T47D (cell line): Measurements from ENCODE around the gene CCSER1.

Source experiments
- DNase-seq, 2 experiments: peaks; one replicate each; pipeline versions ENCODE4 v3.0.0 to v3.0.0-alpha.2; 2011 to 2012; ENCODE audit warnings: low read depth in 1 of 2, low spot score in 1 of 2
- JUND ChIP-seq: IDR thresholded peaks from 2 replicates; pipeline ENCODE4 v1.6.1; 2012; ENCODE audit warnings: low read depth
- in situ Hi-C: cut with HindIII; loops from 2 replicates; pipeline ENCODE4 v1.10.0; 2016; ENCODE audit warnings: low sequenced_read_pairs, low pct_unique_long_range_greater_than_20kb

The CCSER1 gene

DNA sequence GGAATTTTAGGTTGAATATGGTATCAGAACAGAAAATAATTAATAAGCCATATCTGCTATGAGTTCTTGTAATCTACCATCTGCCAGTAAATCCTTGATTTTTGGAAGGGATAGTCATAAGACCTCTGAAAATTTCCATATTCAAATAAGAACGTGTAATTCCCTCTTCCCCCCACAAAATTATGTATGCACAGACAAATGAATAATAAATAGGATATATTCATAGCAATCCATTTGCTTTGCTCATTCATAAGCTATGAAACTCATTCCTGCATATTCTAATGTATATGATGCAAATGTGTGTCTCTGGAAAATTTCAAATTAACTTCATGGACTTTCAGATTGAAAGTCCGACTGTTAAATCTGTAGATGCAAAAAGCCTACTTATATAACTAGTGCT, 1343.5 kb downstream of the CCSER1 start:
- in situ Hi-C loops, result no loop called here
- DNase-seq, result no peak
- no peak for TF ChIP-seq JUND

DNA sequence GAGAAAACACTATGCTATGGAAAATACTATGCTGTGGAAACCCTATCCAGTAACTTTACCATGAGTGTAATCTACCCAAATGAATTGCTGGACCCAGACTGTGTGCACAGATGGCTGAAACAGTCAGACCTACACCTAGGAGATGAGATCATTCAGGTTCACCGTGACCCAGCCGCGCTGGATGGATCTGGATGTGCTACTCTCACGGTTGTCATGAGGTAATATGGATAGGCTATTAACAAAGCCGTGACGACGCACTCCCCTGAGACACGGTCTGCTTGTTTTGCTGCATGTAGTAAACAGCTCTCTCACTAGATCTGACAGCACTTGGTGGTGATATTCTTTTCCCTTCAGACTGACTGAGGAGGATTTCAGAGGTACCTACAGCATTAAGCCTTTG, 1344.1 kb downstream of the CCSER1 start:
- DNase-seq, result peak in 1 of 2 experiments; percentile 53
- no peak for TF ChIP-seq JUND
- in situ Hi-C loops, result no loop called here

DNA sequence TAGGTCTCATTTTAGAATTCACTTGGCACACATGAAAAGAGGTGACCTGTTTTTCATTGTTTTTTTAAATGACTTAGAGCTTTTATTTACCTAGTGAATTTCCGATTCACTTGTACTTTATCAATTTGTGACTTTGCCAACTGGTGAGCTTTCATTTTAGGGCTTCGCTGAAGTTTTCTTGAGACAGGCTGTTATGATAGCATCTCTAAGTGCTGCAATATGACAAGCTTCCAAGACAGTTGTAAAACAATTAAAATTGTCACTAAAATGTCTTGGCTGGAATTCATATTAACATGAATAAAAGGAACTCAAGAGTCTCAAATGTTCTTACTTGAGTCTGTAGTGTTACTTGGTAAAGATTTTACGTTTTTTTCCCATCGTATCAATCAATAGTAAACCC, 1344.9 kb downstream of the CCSER1 start:
- no peak for TF ChIP-seq JUND
- in situ Hi-C loops, result no loop called here
- no peak for DNase-seq

DNA sequence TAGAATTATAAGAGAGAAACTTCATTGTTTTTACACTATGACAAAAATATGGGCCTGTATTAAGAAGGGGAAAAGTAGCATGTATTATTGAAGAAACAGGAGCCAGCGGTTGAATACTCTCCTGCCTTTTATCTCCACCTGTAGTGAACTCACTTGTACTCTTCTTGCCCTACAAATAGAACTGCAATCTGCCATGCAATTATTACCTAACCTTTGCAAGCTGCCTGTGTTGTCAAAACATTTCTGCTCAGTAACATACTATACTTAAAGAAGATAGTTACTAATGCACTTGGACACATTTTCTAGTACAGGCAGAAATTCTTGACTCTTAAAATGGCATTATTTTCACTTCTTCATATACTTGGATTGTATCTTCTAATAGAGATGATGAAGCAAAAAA, 1358.2 kb downstream of the CCSER1 start:
- no peak for DNase-seq
- TF ChIP-seq JUND, result no peak
- in situ Hi-C loops, result no loop called here

DNA sequence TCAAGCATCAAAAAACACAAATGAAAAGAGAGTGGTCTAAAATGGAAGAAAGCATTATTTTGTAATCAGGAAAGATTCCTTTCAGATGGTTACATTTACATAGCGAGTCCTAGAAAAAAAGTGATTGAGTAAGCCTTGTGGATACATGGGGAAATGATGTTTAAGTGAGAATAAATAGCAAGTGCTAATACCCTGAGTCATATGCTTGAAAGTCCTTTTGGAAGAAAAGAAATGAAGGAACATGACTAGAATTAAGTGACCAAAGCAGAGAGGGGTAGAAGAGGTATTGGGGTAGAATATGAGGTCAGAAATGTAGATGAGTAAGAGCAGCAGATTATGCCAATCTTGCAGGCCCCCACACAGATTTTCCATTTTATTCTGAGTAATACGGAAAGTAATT, 1361.8 kb downstream of the CCSER1 start:
- no peak for DNase-seq
- in situ Hi-C loops, result no loop called here
- TF ChIP-seq JUND, result no peak

DNA sequence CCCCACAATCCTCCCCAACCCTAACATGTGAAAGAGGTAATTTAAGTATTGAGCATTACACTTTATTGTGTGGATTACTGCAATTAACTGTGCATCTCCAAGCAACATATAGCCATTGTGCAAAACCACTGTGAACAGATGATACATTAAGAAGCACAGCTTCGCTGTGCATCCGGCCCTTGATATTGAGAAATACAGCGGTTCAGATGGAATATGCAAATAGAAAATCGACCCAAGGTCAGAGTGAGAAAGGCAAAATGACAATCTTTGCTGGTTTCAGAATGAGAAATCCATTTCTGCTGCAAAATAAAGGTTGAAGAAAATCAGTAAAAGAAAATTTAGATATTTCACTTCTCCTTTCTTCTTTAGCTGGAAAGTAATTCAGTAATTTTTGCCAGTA, 1370.7 kb downstream of the CCSER1 start:
- in situ Hi-C loops, result no loop called here
- no peak for DNase-seq
- TF ChIP-seq JUND, result no peak

DNA sequence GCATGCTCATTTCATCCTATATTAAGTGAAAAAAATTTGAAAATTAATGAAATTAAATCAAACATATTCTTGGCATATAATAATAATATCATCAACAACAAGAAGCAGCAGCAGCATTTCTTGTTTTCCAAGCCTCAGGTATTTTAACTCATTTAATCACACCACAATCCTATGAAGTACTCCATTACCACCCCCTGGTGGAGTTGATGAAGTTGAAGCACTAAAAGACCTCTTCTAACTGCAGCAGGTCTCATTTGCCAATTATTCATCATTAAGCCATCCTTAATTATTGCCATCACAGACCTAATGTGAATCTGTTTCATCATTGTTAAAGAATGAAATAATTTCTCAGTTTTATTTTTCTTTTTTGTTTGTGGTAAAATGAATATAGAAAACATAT, 1375.2 kb downstream of the CCSER1 start:
- in situ Hi-C loops, result no loop called here
- no peak for TF ChIP-seq JUND
- DNase-seq, result peak in 1 of 2 experiments; percentile 65

DNA sequence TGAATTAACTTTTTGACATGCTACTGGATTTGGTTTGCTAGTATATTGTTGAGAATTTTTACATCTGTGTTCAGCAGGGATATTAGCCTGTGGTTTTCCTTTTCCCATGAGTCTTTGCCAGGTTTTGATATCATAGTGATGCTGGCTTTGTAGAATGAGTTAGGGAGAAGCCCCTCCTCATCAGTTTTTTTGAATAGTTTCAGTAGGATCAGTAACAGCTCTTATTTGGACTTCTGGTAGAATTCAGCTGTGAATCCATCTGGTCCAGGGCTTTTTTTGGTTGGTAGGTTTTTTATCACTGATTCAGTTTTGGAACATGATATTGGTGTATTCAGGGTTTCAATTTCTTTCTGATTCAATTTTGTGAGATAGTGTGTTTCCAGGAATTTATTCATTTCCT, 1386.1 kb downstream of the CCSER1 start:
- no peak for DNase-seq
- in situ Hi-C loops, result no loop called here
- no peak for TF ChIP-seq JUND

DNA sequence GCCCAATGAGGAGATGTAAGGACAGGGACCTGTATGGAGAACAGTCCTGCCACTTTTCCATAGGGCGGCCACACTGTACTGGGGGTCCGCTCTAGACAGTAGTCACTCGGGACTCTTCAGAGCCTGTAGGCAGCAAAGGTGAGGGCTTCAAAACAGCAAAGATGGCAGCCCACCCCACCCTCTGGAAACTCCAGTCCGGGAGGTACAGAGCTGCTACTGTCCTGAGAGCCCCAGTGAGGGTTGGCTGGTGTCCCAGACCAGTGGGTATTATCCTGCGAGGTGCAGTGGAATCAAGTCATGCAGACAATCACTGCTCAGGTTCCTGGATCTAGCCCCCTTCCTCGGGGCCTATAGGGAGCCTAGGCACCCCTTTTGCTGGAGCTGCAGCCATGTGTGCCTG, 1392.0 kb downstream of the CCSER1 start:
- DNase-seq, result no peak
- no peak for TF ChIP-seq JUND
- in situ Hi-C loops, result no loop called here

DNA sequence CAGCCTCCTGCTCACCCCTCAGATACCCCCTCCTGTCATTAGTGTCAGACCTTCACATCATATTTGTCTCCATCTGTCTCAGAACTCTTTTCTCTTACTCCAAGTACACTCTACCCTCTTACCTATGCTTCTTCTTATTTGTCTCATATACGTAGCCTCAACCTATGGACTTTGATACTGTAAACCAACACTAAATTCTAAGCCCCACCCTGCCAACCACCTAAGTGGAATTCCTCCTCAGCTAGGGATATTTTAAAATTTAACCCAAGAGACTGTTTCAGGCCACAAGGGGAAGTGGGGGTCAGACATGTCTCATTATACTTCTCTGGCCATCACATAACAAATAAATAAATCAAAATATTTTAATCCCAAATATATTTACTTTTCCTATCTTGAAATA, 1398.4 kb downstream of the CCSER1 start:
- in situ Hi-C loops, result no loop called here
- no peak for DNase-seq
- TF ChIP-seq JUND, result no peak

DNA sequence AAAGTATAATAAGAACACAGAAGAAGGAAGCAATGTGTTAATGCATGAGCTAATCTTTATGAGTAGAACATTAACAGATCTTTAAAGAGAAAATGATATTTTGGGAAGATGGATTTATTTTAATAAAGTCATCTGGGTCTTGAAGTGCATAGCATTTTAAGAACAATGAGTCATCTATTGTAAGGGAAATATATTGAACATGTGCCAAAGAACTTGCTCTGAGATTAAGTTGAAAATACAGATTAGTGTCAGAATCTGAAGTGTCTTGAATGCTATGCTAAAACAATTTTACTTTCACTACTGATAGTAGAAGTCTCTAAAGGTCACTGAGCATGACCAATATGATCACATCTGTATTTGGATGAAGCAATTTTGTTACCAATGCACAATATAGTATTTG, 1399.9 kb downstream of the CCSER1 start:
- in situ Hi-C loops, result no loop called here
- no peak for DNase-seq
- no peak for TF ChIP-seq JUND

DNA sequence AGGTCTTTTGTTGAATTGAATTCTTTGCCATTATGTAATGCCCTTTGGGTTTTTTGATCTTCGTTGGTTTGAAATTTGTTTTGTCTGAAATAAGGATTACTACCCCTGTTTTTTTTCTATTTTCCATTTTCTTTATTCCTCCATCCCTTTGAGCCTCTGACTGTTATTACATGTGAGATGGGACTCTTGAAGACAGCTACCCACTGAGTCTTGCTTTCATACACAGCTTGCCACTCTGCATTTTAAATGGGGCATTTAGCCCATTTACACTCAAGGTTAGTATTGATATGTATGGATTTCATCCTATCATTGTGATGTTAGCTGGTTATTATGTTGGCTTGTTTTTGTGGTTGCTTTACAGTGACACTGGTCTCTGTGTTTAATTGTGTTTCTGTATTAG, 1440.4 kb downstream of the CCSER1 start:
- TF ChIP-seq JUND, result no peak
- no peak for DNase-seq
- in situ Hi-C loops, result no loop called here

DNA sequence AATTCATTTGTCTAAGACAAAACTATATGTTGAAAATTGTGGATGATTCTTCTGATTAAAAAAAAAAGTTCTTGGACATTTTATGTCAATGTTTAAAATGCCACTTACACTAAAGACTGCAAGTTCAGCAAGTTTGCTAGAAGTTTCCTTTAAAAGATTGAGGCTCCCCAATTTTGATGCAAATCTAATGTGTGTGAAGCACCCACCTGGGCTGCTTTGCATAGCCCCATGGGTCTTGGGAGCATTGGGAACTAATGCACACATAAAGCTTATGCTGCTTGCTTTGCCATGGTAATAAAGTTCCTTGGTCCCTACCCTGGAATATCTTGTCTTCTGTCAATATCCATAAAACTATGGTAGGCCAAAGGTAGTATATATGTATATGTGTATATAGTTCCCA, 1450.7 kb downstream of the CCSER1 start:
- in situ Hi-C loops, result no loop called here
- DNase-seq, result no peak
- no peak for TF ChIP-seq JUND

DNA sequence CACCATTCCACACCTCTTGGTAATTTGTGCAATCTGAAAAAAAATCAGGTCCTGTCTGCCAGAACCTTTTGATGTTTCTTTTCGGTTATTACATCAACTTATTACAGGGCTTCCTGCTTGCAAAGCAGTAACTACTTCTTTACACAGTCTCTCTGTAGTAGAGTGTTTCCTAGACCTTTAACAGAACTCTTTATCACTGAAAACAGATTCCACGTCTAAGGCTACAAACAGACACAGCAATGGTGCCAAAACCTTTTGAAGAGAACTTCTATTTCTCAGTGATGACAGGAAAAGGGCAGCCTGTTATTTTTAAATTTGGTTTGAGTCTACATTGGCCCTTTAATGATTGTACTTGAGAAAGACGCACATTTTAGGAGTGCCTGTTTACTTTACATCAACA, 1463.1 kb downstream of the CCSER1 start:
- no peak for DNase-seq
- TF ChIP-seq JUND, result no peak
- in situ Hi-C loops, result no loop called here

DNA sequence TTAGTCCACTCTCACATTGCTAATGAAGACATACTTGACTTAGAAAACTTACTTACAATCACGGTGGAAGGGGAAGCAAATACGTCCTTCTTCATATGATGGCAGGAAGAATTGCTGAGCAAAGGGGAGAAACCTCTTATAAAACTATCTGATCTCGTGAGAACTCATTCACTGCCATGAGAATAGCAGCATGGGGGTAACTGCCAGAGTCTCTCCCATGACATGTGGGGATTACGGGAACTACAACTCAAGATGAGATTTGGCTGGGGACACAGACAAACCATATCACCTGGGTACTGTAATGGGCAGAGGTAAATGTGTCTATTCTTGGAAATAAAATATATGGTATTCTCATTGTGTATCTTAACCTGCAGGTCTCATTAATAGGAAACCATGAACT, 1464.9 kb downstream of the CCSER1 start:
- in situ Hi-C loops, result no loop called here
- TF ChIP-seq JUND, result no peak

More for the DNA sequence above, 1464.9 kb downstream of the CCSER1 start:
- no peak for DNase-seq
